AG09309 (cell line): ENCODE results near the gene TMEM151B.
"Not testable (repeated sequence)": the region's sequence is repeated elsewhere in the genome, so short reads cannot be mapped to it uniquely, and the experiment has no call there.

Source experiments
- DNase-seq: peaks from one replicate; pipeline ENCODE4 v3.0.0-alpha.2; 2010; ENCODE audit warnings: low read depth
- H3K4me3 ChIP-seq: 2 replicates; pipeline ENCODE4 v1.5.1; 2011; ENCODE audit warnings: mild to moderate bottlenecking, low read depth, low read length, moderate library complexity; ENCODE audit not compliant: control insufficient read depth
- TF ChIP-seq, protein P1 (sequence below): IDR thresholded peaks from 2 replicates; pipeline ENCODE4 v1.5.1; 2011; ENCODE audit warnings: mild to moderate bottlenecking, low read depth, low read length, inconsistent platforms; ENCODE audit not compliant: insufficient read depth, control insufficient read depth; ENCODE audit errors: missing control alignments

TMEM151B gene

DNA sequence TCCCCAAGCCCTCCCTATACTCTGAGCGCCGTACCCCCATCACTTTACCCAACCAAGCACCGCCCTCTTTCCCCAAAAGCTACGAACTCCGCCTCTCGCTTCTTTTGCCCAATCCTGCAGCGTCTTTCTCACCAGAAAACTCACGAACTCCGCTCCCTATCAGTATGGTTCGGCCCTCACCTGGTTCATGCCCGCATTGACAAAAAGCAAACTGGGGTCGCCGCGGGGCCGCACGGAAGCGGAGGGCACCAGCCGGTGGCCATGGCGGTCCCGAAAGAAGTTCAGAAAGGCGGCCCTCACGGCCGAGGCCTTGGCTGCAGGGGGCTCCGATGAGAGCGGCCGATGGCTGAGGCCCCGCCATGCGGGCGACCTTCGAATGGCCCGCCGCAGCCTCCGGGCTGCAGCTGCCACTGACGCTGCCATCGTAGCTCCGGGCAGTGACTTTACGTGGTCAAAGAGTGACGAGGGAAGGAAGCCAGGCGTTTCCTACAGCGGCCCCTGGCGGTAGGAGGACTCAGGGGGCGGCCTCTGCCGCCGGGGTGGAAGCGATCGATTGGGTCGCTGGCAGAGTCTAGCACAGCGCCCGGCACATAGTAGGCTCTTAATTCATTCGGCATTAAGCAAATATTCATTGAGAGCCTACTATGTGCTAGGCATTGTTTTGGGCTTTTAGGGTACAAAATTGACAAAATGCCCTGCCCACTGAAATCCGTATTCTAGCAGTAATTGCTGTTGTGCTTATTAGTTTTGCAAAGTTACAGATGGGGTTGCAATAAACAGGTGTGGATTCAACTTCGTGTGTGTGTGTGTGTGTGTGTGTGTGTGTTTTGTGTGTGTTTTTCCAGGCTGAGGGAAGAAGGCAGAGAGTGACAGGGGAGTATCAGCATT, 42.9 kb downstream of the TMEM151B start, which contains the start of gene AARS2:
AARS2 (minus strand) TSS at position 447 of the 888 bp plus-strand sequence; CDS start at position 423, 24 bp downstream.
- DNase-seq: peak; percentile 46

DNA sequence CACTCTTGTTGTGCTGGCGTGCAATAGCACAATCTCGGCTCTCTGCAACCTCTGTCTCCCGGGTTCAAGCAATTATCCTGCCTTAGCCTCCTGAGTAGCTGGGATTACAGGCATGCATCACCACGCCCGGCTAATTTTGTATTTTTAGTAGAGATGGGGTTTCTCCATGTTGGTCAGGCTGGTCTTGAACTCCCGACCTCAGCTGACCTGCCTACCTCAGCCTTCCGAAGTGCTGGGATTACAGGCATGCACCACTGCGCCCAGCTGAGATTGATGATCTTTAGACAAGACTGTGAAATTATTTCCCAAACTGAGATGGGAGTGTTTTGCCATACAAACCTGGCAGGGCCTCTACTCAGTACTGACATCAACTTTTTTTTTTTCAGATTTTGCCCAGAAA, 44.4 kb downstream of the TMEM151B start:
- H3K4me3 ChIP-seq, DNase-seq: not testable (repeated sequence)

More for the DNA sequence above, 42.9 kb downstream of the TMEM151B start, which contains the start of gene AARS2:
- TF ChIP-seq, protein P1, sequence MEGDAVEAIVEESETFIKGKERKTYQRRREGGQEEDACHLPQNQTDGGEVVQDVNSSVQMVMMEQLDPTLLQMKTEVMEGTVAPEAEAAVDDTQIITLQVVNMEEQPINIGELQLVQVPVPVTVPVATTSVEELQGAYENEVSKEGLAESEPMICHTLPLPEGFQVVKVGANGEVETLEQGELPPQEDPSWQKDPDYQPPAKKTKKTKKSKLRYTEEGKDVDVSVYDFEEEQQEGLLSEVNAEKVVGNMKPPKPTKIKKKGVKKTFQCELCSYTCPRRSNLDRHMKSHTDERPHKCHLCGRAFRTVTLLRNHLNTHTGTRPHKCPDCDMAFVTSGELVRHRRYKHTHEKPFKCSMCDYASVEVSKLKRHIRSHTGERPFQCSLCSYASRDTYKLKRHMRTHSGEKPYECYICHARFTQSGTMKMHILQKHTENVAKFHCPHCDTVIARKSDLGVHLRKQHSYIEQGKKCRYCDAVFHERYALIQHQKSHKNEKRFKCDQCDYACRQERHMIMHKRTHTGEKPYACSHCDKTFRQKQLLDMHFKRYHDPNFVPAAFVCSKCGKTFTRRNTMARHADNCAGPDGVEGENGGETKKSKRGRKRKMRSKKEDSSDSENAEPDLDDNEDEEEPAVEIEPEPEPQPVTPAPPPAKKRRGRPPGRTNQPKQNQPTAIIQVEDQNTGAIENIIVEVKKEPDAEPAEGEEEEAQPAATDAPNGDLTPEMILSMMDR: peak; percentile 99
- peak within 1 kb of the TSS; percentile 67 for H3K4me3 ChIP-seq

DNA sequence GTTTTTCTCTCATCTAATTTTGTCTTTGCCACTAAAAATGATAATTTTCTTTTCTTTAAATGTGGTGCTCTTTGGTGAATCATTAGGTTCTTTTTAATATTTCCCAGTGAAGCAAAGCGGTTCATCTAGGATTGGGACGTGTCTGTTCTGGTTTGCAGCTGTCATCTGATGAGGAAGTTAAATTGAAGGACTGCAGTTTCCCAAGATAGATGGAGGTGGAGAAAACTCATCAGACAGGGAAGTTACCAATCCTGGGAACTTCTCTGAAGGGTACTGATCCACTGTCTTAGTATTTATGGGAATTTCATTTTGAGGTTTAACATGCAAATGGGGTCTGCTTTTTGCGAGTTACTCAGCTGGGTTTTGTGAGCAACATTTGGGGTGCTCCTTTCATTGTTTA, 45.3 kb downstream of the TMEM151B start:
- H3K4me3 ChIP-seq: no peak overlapping the region
- TF ChIP-seq, protein P1: no peak
- DNase-seq: no peak

DNA sequence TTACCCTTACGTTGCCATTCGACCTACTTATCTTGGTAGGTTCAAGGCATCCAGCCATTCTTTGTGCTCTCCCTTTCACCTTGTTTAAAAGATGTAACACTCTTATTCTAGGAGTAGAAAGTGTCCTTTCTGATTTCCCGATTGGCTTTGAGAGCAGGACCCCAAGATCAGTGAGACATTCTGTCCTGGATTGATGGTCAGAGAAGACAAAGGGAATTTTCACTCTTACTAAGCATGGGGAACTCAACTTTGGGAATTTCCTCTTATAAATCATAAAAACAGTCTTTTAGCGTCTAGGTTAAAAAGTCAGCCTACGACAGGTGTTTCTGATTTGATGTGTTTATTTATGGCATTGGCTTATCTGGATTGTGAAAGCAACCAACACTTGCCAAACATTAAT, 45.7 kb downstream of the TMEM151B start:
- no peak overlapping the region for H3K4me3 ChIP-seq
- TF ChIP-seq, protein P1: no peak
- DNase-seq: no peak

DNA sequence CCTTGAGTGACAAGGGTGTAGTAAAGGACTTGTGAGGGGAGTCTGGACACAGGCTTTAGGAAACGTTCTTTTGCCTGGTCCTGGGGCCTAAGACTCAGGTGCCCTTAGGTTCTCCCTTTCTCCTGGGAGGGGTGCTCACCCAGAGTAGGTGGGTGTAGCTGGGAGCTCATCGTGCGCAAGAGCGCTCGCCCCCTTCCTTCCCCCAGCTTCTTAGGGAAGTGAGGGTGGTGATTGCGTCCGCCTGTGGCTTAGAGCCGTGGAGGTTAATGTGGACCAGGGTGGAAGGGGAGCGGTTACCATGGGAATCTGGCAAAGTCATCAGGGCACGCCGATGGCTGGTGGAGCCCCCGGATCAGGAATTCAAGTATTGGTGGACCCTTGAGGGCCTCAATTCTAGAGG, 46.2 kb downstream of the TMEM151B start:
- DNase-seq: no peak
- no peak overlapping the region for H3K4me3 ChIP-seq
- TF ChIP-seq, protein P1: no peak

DNA sequence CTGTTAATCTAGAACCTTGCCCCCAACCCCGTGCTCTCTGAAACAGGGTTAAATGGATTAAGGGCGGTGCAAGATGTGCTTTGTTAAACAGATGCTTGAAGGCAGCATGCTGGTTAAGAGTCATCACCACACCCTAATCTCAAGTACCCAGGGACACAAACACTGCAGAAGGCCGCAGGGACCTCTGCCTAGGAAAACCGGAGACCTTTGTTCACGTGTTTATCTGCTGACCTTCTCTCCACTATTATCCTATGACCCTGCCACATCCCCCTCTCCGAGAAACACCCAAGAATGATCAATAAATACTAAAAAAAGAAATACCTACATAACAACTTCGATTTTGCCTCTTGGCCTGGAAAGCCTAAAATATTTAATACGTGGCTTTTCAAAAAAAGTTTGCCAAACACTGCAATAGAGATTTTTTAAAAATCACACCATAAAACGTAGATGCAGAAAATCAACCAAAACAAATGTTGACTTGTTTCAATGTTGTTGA, 46.9 kb downstream of the TMEM151B start:
- not testable (repeated sequence) for H3K4me3 ChIP-seq, DNase-seq

DNA sequence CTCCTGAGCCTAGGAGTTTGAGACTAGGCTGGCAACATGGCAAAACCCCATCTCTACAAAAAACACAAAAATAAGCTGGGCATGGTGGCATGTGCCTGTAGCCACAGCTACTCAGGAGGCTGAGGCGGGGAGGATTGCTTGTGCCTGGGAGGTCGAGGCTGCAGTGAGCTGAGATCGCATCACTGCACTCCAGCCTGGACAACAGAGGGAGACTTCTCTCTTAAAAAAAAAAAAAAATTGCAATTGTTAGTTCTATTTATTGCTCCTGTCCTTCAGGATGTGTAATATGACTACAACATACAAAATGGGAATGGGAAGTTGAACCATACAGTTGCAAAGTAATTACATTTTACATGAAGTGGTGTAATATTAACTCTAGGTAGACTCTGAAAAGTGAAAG, 51.0 kb downstream of the TMEM151B start:
- DNase-seq: no peak
- TF ChIP-seq, protein P1: no peak
- H3K4me3 ChIP-seq: no peak overlapping the region
